H1 (cell line): Measurements from ENCODE around the gene GLIS2. TPM values are rescaled to one million over a fixed set of nuclear protein-coding genes. Genes with fewer than 3 reads are reported as not detected.

Experiments
- CTCF ChIA-PET: fragments of 300-600 bp; sonication (Branson Sonifier 250); formaldehyde crosslinking; loops from one replicate; lab custom pipeline; 2021; ENCODE audit not compliant: partially characterized antibody; lab: Charles Lee
- POLR2A ChIA-PET: fragments of 300-600 bp; sonication (Branson Sonifier 250); formaldehyde crosslinking; loops from one replicate; lab custom pipeline; 2021; ENCODE audit warnings: inconsistent platforms; ENCODE audit not compliant: partially characterized antibody; lab: Charles Lee
- DNase-seq, 2 experiments: peaks; one replicate each; pipeline versions ENCODE4 v3.0.0 to v3.0.0-alpha.2; 2010 to 2022; ENCODE audit warnings: low spot score in 2 of 2, low read depth in 1 of 2, mixed read lengths in 1 of 2
- FAIRE-seq: peaks from 2 replicates; lab custom pipeline; 2011; peaks lifted over from hg19 to GRCh38; lab: Jason Lieb, UNC
- H2AFZ ChIP-seq: 2 replicates; pipeline ENCODE4 v1.8.1; 2012; ENCODE audit warnings: low read length, inconsistent platforms
- H2AK5ac ChIP-seq: 2 replicates; pipeline ENCODE4 v1.6.1; 2013; ENCODE audit warnings: low read depth, low read length
- H2BK120ac ChIP-seq: replicated peaks from 2 replicates; pipeline ENCODE3; 2013; ENCODE audit warnings: low read depth, low read length, inconsistent platforms
- H2BK12ac ChIP-seq: 2 replicates; pipeline ENCODE4 v1.6.1; 2013; ENCODE audit warnings: low read depth, low read length
- H2BK15ac ChIP-seq: 2 replicates; pipeline ENCODE4 v1.6.1; 2013; ENCODE audit warnings: low read length
- H2BK20ac ChIP-seq: 2 replicates; pipeline ENCODE4 v1.6.1; 2013; ENCODE audit warnings: low read length
- H2BK5ac ChIP-seq: 2 replicates; pipeline ENCODE4 v1.6.1; 2013; ENCODE audit warnings: low read depth, low read length
- H3K14ac ChIP-seq: 2 replicates; pipeline ENCODE4 v1.6.1; 2013; ENCODE audit warnings: inconsistent platforms; ENCODE audit not compliant: insufficient read length
- H3K18ac ChIP-seq: 2 replicates; pipeline ENCODE4 v1.6.1; 2013; ENCODE audit warnings: low read length; ENCODE audit errors: extremely low read depth
- H3K23ac ChIP-seq: 2 replicates; pipeline ENCODE4 v1.6.1; 2013; ENCODE audit warnings: inconsistent platforms; ENCODE audit not compliant: insufficient read length
- H3K23me2 ChIP-seq: 2 replicates; pipeline ENCODE4 v1.6.1; 2013; ENCODE audit warnings: low read depth, low read length
- H3K27ac ChIP-seq: 2 replicates; pipeline ENCODE4 v1.6.1; 2011; ENCODE audit warnings: low read depth, low read length, inconsistent platforms
- H3K27me3 ChIP-seq, 4 experiments: replicated peaks in 1 of 4; 1 replicate in 1 of 4; 2 replicates in 3 of 4; pipeline versions ENCODE4 v1.6.1 to v1.8.1; 2011 to 2013; ENCODE audit warnings: low read length in 3 of 4, mild to moderate bottlenecking in 3 of 4, inconsistent platforms in 2 of 4, mixed read lengths in 2 of 4, moderate library complexity in 1 of 4; ENCODE audit not compliant: control insufficient read depth in 3 of 4, insufficient read depth in 3 of 4; ENCODE audit errors: extremely low read depth in 1 of 4
- H3K36me3 ChIP-seq, 4 experiments: 2 replicates each; pipeline versions ENCODE4 v1.6.1 to v1.8.1; 2011 to 2013; ENCODE audit warnings: mild to moderate bottlenecking in 4 of 4, low read length in 3 of 4, moderate library complexity in 2 of 4, control low read depth in 1 of 4, inconsistent platforms in 1 of 4; ENCODE audit not compliant: insufficient read depth in 4 of 4, control insufficient read depth in 2 of 4
- H3K4ac ChIP-seq: replicated peaks from 2 replicates; pipeline ENCODE3; 2013; ENCODE audit warnings: low read length, low read depth, mixed read lengths, inconsistent platforms; ENCODE audit not compliant: insufficient read length
- H3K4me1 ChIP-seq, 4 experiments: replicated peaks in 1 of 4; 1 replicate in 1 of 4; 2 replicates in 3 of 4; pipeline versions ENCODE4 v1.6.1 to v1.8.1; 2011 to 2013; ENCODE audit warnings: low read length in 3 of 4, inconsistent platforms in 2 of 4, mixed read lengths in 1 of 4; ENCODE audit not compliant: insufficient read depth in 4 of 4, control insufficient read depth in 3 of 4
- H3K4me2 ChIP-seq, 2 experiments: 2 replicates each; pipeline versions ENCODE4 v1.6.1 to v1.8.1; 2011 to 2013; ENCODE audit warnings: low read depth in 2 of 2, low read length in 2 of 2, control low read depth in 1 of 2, inconsistent platforms in 1 of 2, mild to moderate bottlenecking in 1 of 2; ENCODE audit not compliant: insufficient read depth in 1 of 2
- H3K4me3 ChIP-seq, 4 experiments: fragments of 200-600, 300-600 bp in 1 of 4; sonication (generic), shearing (Covaris generic), sonication (Bioruptor Twin) in 1 of 4; 2 replicates each; pipeline versions ENCODE4 v1.5.1 to v1.8.1; 2011 to 2016; ENCODE audit warnings: low read length in 4 of 4, low read depth in 3 of 4, control low read depth in 2 of 4, inconsistent platforms in 2 of 4, mild to moderate bottlenecking in 2 of 4, mixed read lengths in 1 of 4, moderate library complexity in 1 of 4; ENCODE audit not compliant: insufficient read depth in 2 of 4; ENCODE audit errors: extremely low read depth in 1 of 4
- H3K56ac ChIP-seq: replicated peaks from 2 replicates; pipeline ENCODE3; 2013; ENCODE audit warnings: low read depth, mild to moderate bottlenecking, mixed read lengths, low read length, inconsistent platforms; ENCODE audit not compliant: insufficient read length
- H3K79me1 ChIP-seq: 2 replicates; pipeline ENCODE4 v1.6.1; 2013; ENCODE audit warnings: low read depth, low read length, control low read depth
- H3K79me2 ChIP-seq, 2 experiments: 2 replicates each; pipeline versions ENCODE4 v1.6.1 to v1.8.1; 2012 to 2013; ENCODE audit warnings: low read length in 2 of 2, mild to moderate bottlenecking in 2 of 2, inconsistent platforms in 1 of 2; ENCODE audit not compliant: insufficient read depth in 2 of 2, control insufficient read depth in 1 of 2
- H3K9ac ChIP-seq, 4 experiments: replicated peaks in 1 of 4; 1 replicate in 1 of 4; 2 replicates in 3 of 4; pipeline versions ENCODE4 v1.6.1 to v1.8.1; 2011 to 2013; ENCODE audit warnings: low read depth in 3 of 4, low read length in 3 of 4, control low read depth in 2 of 4, mild to moderate bottlenecking in 2 of 4, moderate library complexity in 2 of 4, inconsistent platforms in 1 of 4; ENCODE audit errors: extremely low read depth in 1 of 4
- H3K9me3 ChIP-seq, 2 experiments: 2 replicates each; pipeline versions ENCODE4 v1.6.1 to v1.8.1; 2012 to 2013; ENCODE audit warnings: mild to moderate bottlenecking in 2 of 2, moderate library complexity in 2 of 2, control low read depth in 1 of 2, inconsistent platforms in 1 of 2, low read depth in 1 of 2, low read length in 1 of 2, mixed read lengths in 1 of 2; ENCODE audit not compliant: insufficient read depth in 2 of 2
- H4K20me1 ChIP-seq, 2 experiments: replicated peaks in 1 of 2; 2 replicates each; pipeline versions ENCODE3 to v1.8.1; 2011 to 2013; ENCODE audit warnings: inconsistent platforms in 2 of 2, low read length in 2 of 2, mild to moderate bottlenecking in 1 of 2; ENCODE audit not compliant: insufficient read depth in 2 of 2, control insufficient read depth in 1 of 2
- H4K5ac ChIP-seq: 2 replicates; pipeline ENCODE4 v1.6.1; 2013; ENCODE audit warnings: low read length, low read depth, mixed read lengths, inconsistent platforms; ENCODE audit not compliant: insufficient read length
- H4K8ac ChIP-seq: 2 replicates; pipeline ENCODE4 v1.8.0; 2013; ENCODE audit warnings: mild to moderate bottlenecking, moderate library complexity, low read length, inconsistent platforms; ENCODE audit not compliant: insufficient read depth; ENCODE audit errors: extremely low read depth
- H4K91ac ChIP-seq: replicated peaks from 2 replicates; pipeline ENCODE3; 2013; ENCODE audit warnings: low read length, mixed read lengths, inconsistent platforms; ENCODE audit not compliant: insufficient read length
- CHD2 ChIP-seq: IDR thresholded peaks from 2 replicates; pipeline ENCODE4 v1.6.1; 2012; ENCODE audit warnings: low read length, improper control_type of control experiment
- CTBP2 ChIP-seq: IDR thresholded peaks from 2 replicates; pipeline ENCODE4 v1.7.0; 2011; ENCODE audit warnings: borderline replicate concordance, mild to moderate bottlenecking, moderate library complexity, mixed read lengths, low read length; ENCODE audit not compliant: insufficient read depth, insufficient read length
- EP300 ChIP-seq, 2 experiments: IDR thresholded peaks; 1 replicate in 1 of 2; 2 replicates in 1 of 2; pipeline ENCODE4 v1.6.1; 2011 to 2012; ENCODE audit warnings: low read depth in 2 of 2, low read length in 2 of 2, mild to moderate bottlenecking in 2 of 2, borderline replicate concordance in 1 of 2, inconsistent platforms in 1 of 2, moderate library complexity in 1 of 2
- JUND ChIP-seq: IDR thresholded peaks from 2 replicates; pipeline ENCODE4 v1.6.1; 2011; ENCODE audit warnings: mild to moderate bottlenecking, improper control_type of control experiment, low read length
- POLR2AphosphoS5 ChIP-seq: IDR thresholded peaks from 2 replicates; pipeline ENCODE4 v1.6.1; 2011; ENCODE audit warnings: low read depth, low read length
- SRF ChIP-seq: IDR thresholded peaks from 2 replicates; pipeline ENCODE4 v1.6.1; 2011; ENCODE audit warnings: mild to moderate bottlenecking, low read depth, low read length, moderate library complexity
- TAF7 ChIP-seq: optimal IDR thresholded peaks from 2 replicates; pipeline ENCODE3; 2011; ENCODE audit warnings: low read depth, mild to moderate bottlenecking, inconsistent platforms, low read length, moderate library complexity, borderline replicate concordance
- TEAD4 ChIP-seq: IDR thresholded peaks from 2 replicates; pipeline ENCODE4 v1.6.1; 2012; ENCODE audit warnings: low read depth, low read length, inconsistent platforms, mixed read lengths
- WGBS, 2 experiments: shearing (Covaris generic) in 1 of 2; methylation state at CpG; one replicate each; pipeline versions ENCODE4 v1.1.6 to v1.1.7; 2013 to 2015; ENCODE audit warnings: low lambda C conversion rate in 2 of 2, mixed read lengths in 2 of 2, inconsistent platforms in 1 of 2, low coverage in 1 of 2, missing lambda C conversion rate in 1 of 2; ENCODE audit not compliant: insufficient replicate concordance in 2 of 2, insufficient coverage in 1 of 2, insufficient read length in 1 of 2; ENCODE audit errors: extremely low coverage in 1 of 2, missing lambda C conversion rate in 1 of 2; 5-methylcytosine and 5-hydroxymethylcytosine counted together
- polyA plus RNA-seq, 7 experiments: library from polyadenylated mRNA; depleted of rRNA in 3 of 7; stranded (reverse) in 5 of 7; unstranded in 2 of 7; fragments of >200 nt in 5 of 7; fragments of 200-250 nt in 2 of 7; gene quantifications; 1 replicate in 5 of 7; 2 replicates in 1 of 7; 4 replicates in 1 of 7; pipeline versions ENCODE4 v1.2.1 to v1.2.3, GENCODE V29; 2011 to 2013; ENCODE audit warnings: missing spikeins in 2 of 7, mixed read lengths in 2 of 7
- total RNA-seq: library from RNA; stranded (reverse); fragmentation: NEBNext Ultra II Directional; extraction: Animal tissue kit (Norgen Biotek cat#: 25700); gene quantifications from 2 replicates; pipeline ENCODE4 v1.2.1, GENCODE V29; 2021
- TF ChIP-seq, protein P1 (sequence below): IDR thresholded peaks from 2 replicates; pipeline ENCODE4 v1.6.1; 2012; ENCODE audit warnings: low read length, inconsistent platforms

The GLIS2 gene
- total and polyA plus RNA-seq, 2 of the 8 experiments (the other 6 are each of a cell fraction or from before 2014, with no cell fraction given) = 4.3 to 17.4 TPM

DNA sequence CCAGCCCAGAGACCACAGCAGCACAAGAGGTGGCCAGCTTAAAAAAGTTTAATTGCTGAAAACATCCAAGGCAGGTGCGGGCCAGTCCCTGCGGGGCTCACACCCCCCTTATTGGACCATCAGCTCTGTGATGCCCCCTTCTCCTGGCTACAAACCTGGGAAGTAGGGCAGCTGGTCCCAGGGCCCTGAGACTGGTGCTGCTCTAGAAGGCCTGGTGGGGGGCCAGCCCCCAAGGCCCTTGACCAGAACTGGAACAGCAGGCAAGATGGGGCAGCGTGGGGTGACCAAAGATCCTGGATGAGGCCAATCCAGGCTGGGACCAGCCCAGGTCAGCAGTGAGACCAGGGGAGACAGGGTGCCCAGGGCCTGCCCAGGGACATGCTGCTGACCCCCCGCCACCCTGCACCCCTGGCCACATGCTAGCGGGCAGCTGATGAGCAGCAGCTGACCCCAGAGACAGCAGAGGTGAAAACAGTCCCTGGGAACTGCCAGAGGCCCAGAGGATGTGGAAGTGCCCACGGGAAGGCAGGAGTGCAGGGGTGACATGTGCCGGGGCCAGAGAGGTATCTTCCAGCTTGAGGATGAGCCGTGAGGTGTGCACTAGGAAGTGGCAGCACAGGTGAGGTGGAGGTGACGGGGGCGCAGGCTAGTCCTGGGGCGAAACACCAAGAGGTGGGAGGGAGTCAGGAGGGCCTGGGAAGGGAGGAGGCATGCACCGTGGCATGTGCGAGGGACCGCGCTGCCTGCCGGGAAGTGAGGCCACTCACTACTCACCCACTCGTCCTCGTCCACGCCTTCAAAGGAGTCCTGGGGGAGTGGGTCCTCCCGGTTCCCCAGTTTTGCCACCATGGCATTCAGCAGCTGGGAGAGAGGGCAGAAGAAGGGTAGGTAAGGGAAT is 38.9 kb downstream of the GLIS2 start:
- 90% methylated on average over 18 of the region's 20 CpGs; no CpG with 5 or more reads in 1 of the 2 experiments for WGBS, 2 experiments
- 0 out of 2 replicates have a peak overlapping the region, but pooled peaks have one; percentile 32 for H2AK5ac ChIP-seq
- no peak for DNase-seq
- peak overlapping the region; percentile 35; the same call in 1 of the 2 replicates for H2BK5ac ChIP-seq
- H4K5ac ChIP-seq = no peak overlapping the region
- peaks cover 0 to 3% (median 3%) of the 10 kb centered on the region in 4 experiments; a peak in 4 of 7 replicates for H3K4me1 ChIP-seq
- H3K23me2 ChIP-seq = no peaks in the 10 kb centered on the region; the same call in 1 of the 2 replicates
- POLR2A ChIA-PET = interaction anchor here (0.9 to 9.8 kb wide), 6 partner anchors 15 to 50 kb away, joined by 3 to 154 read pairs (median 4); no protein-coding TSS in a partner anchor
- H3K23ac ChIP-seq = no peak overlapping the region
- no peak overlapping the region for H3K27ac ChIP-seq
- no peak overlapping the region for H3K9ac ChIP-seq
- no peak overlapping the region for H2BK20ac ChIP-seq
- no peak overlapping the region for H2BK120ac ChIP-seq
- H3K4ac ChIP-seq = no peak overlapping the region
- H3K36me3 ChIP-seq = no peaks in the 10 kb centered on the region
- no peak overlapping the region for H2BK15ac ChIP-seq
- H3K79me1 ChIP-seq = no peaks in the 10 kb centered on the region
- H3K27me3 ChIP-seq = peaks cover 0 to 2% (median 0%) of the 10 kb centered on the region in 4 experiments; a peak in 1 of 7 replicates
- no peaks in the 10 kb centered on the region for H3K9me3 ChIP-seq
- peak overlapping the region; percentile 19 for H4K91ac ChIP-seq
- H2AFZ ChIP-seq = no peak overlapping the region
- no peak overlapping the region for H3K18ac ChIP-seq
- H3K4me2 ChIP-seq = no peak overlapping the region
- CTCF ChIA-PET = interaction anchor here (0.6 to 12.6 kb wide), 14 partner anchors 9 to 93 kb away, joined by 3 to 159 read pairs (median 4); no protein-coding TSS in a partner anchor
- peak overlapping the region; percentile 46; the same call in 1 of the 2 replicates for H4K8ac ChIP-seq
- no peak for FAIRE-seq
- no peak overlapping the region for H3K56ac ChIP-seq
- peaks cover 0 to 1% of the 10 kb centered on the region in 2 experiments for H4K20me1 ChIP-seq
- H3K4me3 ChIP-seq = no peak overlapping the region
- H3K14ac ChIP-seq = no peak overlapping the region
- 0 out of 2 replicates have a peak overlapping the region, but pooled peaks have one; percentile 27 for H2BK12ac ChIP-seq
- H3K79me2 ChIP-seq = peaks cover 3 to 11% of the 10 kb centered on the region in 2 experiments
- TF ChIP-seq CTBP2 (no peak), TAF7 (no peak), TEAD4 (no peak), JUND (no peak), CHD2 (no peak), SRF (no peak), EP300 (IDR thresholded peaks at IDR 0.05; ENCODE audit: borderline replicate concordance in 1 of 2, low read depth in 2 of 2, low read length in 2 of 2) (no peak), POLR2AphosphoS5 (no peak)
- TF ChIP-seq, protein P1, sequence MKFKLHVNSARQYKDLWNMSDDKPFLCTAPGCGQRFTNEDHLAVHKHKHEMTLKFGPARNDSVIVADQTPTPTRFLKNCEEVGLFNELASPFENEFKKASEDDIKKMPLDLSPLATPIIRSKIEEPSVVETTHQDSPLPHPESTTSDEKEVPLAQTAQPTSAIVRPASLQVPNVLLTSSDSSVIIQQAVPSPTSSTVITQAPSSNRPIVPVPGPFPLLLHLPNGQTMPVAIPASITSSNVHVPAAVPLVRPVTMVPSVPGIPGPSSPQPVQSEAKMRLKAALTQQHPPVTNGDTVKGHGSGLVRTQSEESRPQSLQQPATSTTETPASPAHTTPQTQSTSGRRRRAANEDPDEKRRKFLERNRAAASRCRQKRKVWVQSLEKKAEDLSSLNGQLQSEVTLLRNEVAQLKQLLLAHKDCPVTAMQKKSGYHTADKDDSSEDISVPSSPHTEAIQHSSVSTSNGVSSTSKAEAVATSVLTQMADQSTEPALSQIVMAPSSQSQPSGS = no peak
